ENCODE results near the gene RIPK4. TPM values are rescaled to one million over a fixed set of nuclear protein-coding genes. Genes with fewer than 3 reads are reported as not detected.
A peak's percentile ranks its signal among the peaks of the same experiment; 100 is the strongest.
"Not testable (repeated sequence)": the region's sequence is repeated elsewhere in the genome, so short reads cannot be mapped to it uniquely, and the experiment has no call there.

The RIPK4 gene
- total RNA-seq, 1 experiment from 2014 or later = 39.5 TPM

DNA sequence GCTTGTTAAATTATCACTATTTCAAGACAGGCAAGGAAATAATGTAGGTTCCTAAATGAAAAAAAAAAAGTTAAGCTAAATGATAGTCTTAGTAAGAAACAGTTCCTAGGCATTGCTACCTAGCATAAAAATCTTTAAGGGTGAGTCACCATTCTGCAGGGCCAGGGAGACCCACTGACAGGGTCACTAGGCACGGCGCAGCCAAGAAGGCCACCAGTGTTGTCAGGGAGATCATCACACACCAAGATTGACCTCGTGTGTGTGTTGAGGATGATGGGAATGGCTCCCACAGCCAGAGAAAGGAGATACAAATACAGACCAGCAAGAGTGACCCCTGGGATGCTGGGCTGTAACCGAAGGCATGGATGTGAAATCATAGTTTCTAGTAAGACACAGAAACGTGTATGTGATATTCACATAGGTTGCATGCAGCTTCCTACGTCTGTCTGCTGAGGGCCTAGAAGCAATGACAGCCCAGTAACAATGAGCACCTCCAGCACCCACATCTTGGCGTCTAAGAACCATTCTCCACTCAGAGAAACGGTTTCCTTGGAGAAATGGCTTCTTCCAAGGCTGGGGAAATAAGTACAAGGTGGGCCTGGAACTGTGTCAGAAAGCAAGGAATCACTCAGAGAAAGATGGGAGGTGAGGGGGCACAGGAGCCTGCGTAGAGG is 29.1 kb downstream of the RIPK4 start:
- no peak for DNase-seq (ENCODE audit: low read depth)

DNA sequence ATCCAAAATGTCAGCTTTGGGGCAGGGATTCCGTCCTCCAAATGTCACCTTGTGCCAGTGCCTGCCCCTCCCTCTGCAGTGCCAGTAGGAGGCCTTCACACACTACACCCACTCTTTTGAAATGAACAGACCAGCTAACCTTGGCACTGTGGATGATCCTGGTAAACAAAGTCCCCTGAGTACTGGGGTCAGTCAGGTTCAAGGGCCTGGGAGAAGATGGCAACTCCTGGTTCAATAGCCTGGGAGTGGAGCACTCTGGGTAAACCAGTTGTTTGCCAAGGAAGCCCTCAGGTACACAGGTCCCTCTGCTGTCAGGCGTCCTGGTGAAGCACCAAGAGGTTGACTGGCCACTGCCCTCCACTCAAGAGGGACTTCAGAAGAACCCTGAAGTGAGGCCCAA is 30.4 kb downstream of the RIPK4 start:
- DNase-seq (ENCODE audit: low read depth) = no peak

GRCh38 chr21:41733951-41734689 is 32.7 kb downstream of the RIPK4 start:
- DNase-seq (ENCODE audit: low read depth) = no peak

DNA sequence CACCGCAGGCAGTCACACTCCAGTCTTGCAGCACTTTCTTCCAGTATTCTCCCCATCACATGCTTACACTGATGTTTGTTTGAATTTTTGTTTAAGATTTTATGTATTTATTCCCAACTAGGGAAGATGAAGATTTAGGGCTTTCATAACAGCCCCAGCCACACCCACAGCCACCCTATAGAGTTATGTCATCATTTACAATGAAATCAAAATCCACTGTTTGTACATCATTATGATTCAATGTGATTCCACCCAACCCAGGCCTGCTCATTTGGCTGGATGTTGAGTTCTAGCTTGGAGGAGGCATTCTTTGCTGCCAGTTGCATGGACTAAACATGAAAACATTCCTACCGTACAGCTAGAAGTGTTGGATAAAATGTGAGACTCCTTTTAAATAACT is 35.8 kb downstream of the RIPK4 start:
- DNase-seq (ENCODE audit: low read depth) = no peak

- DNase-seq (ENCODE audit: low read depth) = no peak
Measured at GRCh38 chr21:41730367-41730765, 36.5 kb downstream of the RIPK4 start.

GRCh38 chr21:41729701-41730366 is 37.0 kb downstream of the RIPK4 start:
- DNase-seq (ENCODE audit: low read depth) = no peak

- DNase-seq (ENCODE audit: low read depth) = peak; percentile 47
Measured at GRCh38 chr21:41727784-41728763, 38.8 kb downstream of the RIPK4 start.

DNA sequence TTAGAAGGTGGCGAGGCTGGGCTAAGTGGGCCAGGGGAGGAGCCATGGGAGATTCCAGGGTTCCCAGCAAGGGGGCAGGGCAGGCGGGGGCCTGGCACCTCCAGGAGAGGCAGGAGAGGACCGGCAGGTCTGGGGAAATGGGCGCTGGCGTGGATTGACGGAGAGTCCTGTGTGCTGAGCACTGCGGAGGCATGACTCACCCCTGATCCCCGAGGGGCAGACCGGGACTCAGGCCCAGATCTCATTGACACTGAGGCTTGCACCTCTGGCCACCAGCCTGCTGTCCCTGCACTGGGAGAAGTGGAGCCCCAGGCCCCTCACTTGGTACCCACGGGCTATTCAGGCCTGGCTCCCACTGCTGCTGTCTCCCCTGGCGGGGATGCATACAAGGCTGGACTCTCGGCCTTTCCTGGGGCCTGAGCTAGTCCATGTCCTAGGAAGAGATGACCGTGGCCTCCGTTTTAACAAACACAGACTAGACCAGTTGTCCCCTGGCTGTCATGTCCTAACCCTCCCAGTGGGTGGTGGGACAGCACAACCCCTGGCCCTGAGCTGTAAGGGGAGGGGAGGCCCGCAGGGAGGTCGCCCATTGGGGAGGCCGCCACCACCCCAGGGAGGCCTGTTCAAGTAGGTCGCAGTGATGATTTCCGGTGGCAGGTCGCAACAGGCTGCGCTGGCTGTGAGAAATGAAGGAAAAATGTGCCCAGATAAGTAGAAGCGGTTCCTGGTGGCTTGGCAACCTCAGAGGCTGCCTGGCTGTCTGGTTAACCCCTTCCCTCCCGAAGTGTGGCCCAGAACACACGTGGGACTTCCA is 39.7 kb downstream of the RIPK4 start:
- DNase-seq (ENCODE audit: low read depth) = peak; percentile 94

GRCh38 chr21:41726630-41726969 is 40.3 kb downstream of the RIPK4 start:
- DNase-seq (ENCODE audit: low read depth) = no peak

GRCh38 chr21:41726058-41726558 is 40.7 kb downstream of the RIPK4 start:
- DNase-seq (ENCODE audit: low read depth) = no peak

GRCh38 chr21:41725421-41726031 is 41.3 kb downstream of the RIPK4 start:
- no peak for DNase-seq (ENCODE audit: low read depth)

DNA sequence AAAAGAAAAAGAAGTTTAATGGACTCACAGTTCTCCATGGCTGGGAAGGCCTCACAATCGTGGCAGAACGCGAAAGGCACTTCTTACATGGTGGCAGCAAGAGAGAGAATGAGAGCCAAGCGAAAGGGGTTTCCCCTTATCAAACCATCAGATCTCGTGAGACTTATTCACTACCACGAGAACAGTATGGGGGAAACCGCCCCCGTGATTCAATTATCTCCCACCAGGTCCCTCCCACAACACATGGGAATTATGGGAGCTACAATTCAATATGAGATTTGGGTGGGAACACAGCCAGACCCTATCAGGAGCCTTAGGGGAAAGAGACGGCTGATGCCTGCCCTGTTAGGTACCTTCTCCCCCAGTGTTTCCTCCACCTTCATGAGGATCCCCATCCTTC is 43.0 kb downstream of the RIPK4 start:
- not testable (repeated sequence) for DNase-seq (ENCODE audit: low read depth)

DNA sequence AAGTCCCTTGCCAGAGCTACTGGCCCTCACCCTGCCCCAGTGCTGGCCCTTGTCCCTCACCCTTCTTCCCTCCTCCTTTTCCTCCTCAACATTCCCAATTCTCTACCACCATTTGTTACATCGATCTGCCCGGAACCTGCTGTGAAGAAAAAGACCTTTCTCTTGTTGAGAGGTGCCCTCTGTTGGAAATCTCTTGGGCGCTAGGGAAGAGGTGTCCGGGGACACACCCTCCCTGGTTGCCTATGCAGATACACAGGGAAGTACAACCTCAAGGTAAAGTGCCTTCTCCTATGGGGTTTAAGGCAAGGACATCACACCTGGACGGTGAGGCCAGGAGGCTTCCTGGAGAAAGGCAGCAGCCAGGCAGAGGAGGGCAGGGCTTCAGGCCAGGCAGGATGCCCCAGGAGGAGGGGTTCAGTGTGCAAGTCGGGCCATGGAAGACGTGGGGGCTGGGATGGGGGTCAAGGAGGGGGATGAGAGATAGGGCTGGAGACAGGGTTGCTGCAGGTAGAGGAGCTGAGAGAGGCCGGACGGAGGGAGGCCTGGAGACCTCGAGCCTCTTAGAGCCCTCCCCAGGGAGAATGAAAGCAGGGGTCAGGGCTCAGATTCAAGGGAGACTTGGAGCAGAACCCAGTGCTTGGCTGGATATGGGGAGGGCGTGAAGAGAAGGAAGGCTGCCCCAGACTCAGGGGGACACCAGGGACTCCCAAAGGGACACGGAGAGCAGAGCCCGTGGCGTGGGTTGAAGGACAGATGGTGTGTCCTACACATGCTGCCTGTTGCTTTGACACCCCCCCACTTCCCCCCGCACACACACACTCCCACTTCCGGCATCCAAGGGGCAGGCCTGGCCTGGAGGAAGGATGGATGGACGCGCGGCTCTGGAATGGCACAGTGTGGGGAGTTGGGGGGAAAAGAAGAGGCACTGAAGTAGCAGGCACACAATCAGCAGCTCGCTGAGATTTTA is 44.5 kb downstream of the RIPK4 start:
- no peak for DNase-seq (ENCODE audit: low read depth)

- no peak for DNase-seq (ENCODE audit: low read depth)
Measured at GRCh38 chr21:41720250-41720649, 46.6 kb downstream of the RIPK4 start.

GRCh38 chr21:41719691-41720090 is 47.2 kb downstream of the RIPK4 start:
- no peak for DNase-seq (ENCODE audit: low read depth)

DNA sequence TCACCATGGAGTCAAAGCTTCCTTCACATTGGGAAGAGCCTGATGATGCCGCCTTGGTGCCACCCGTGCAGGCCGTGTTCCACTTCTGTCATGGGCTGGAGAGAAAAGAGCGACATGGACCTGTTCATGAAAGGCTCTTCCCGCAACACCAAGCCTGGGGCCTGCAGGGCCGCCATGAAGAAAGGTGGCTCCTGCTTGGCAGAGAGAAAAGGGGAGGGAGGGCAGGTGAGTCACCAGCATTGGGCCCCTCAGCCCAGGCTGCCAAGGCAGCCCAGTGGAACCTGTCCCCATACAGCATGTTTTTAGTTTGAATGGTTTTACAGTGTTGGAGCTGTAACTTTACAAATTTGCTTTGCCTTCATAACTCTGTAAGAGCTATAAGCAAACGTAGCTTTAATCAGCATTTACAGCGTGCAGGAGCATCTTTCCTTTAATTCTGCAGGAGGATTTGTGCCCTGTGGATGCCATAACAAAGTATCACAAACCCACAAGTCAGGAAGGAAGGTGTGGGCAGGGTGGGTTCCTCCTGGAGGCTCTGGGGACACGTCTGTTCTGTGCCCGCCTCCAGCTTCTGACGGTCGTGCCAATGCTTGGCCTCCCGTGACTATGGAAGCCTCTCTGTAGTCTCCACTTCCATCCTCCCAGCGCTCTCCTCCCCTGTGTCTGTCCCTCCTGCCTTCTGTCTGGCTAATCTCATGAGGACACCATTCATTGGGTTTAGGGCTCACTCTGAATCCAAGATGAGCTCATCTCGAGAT is 49.1 kb downstream of the RIPK4 start:
- no peak for DNase-seq (ENCODE audit: low read depth)

DNA sequence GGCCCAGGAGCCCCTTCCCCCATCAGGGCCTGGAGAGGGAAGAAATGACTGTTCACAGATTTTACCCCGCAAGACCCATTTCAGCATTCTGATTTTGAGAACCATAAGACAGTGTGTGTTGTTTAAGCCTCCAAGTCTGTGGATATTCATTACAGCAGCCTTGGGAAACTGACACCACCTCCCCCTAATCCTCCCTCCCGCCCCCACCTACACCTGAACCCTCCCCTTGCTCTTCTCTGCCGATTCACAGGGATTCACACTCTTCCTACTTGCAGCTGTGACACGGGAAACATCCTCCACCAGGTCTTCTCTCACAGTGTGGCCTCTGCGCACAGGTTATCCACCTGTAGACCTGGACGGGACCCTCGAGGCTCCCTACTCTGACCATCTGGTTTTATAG is 50.1 kb downstream of the RIPK4 start:
- DNase-seq (ENCODE audit: low read depth) = no peak

DNA sequence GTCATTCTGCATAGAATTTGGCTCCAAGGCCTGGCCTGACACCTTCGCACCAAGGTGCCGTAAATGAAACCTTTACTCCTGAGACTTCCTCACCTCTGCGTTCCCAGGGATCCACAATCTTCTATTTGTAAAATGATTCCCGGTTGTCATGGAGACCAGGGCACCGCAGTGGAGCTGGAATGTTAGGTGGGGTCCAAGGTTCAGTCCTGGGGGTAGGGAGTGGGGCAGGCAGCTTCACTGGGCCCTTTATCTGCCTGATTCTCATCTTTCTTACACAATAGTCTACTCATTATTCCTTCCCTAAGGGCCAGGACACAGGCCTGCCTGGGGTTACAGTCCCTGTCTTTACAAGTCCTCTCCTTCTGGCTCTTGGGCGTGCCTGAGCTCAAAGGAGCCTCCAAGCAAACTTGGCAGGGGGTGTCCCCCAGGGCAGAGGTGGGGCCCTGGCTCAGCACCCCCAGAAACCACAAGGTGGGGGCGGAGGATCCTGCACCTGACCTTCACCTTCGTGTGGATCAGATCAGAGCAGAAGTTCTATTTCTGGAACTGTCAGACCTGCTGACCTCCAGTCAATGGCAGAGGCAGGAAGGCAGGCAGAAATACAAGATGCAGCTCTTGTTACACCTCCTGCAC is 51.1 kb downstream of the RIPK4 start:
- peak; percentile 60 for DNase-seq (ENCODE audit: low read depth)

All from Daoy (cell line).